HepG2 (cell line): ENCODE measurements around the gene UBE2G2. TPM values are rescaled to one million over a fixed set of nuclear protein-coding genes. Genes with fewer than 3 reads are reported as not detected.

Source experiments
- ATAC-seq: fragments of 200-7000 bp; cut with Tn5 transposase; 3 replicates; pipeline ENCODE4 v1.9.1; 2020; ENCODE audit warnings: mild to moderate bottlenecking, moderate library complexity
- BruUV-seq: library from RNA; stranded (reverse); fragments of 400-500 nt; replicated peaks from 2 replicates; lab custom pipeline; 2021; lab: Mats Ljungman, UMichigan
- CTCF ChIA-PET: fragments of 300-600 bp; formaldehyde crosslinking; extraction: SDS; loops from one replicate; lab custom pipeline; 2021; ENCODE audit warnings: low total read pairs, inconsistent platforms, low intra/inter-chr PET ratio; lab: Yijun Ruan, JAX
- POLR2A ChIA-PET: fragments of 350-600 bp; sonication (Branson Sonifier 250); formaldehyde crosslinking; loops from one replicate; lab custom pipeline; 2020; ENCODE audit warnings: antibody characterized with exemption, inconsistent platforms; lab: Yijun Ruan, JAX
- DNase-seq: peaks from one replicate; pipeline ENCODE4 v3.0.0-alpha.2; 2015; ENCODE audit warnings: low spot score
- FAIRE-seq: peaks from 3 replicates; lab custom pipeline; 2011; peaks lifted over from hg19 to GRCh38; lab: Jason Lieb, UNC
- H2AFZ ChIP-seq: one replicate; pipeline ENCODE4 v1.6.1; 2011; ENCODE audit warnings: low read length, inconsistent platforms
- H3K27ac ChIP-seq: fragments of 300-600 bp; 3 replicates; pipeline ENCODE4 v1.8.0; 2011; ENCODE audit warnings: mixed run types, mild to moderate bottlenecking, mixed read lengths, low read length, inconsistent platforms; ENCODE audit not compliant: insufficient read depth; ENCODE audit errors: extremely low read length
- H3K27me3 ChIP-seq, 2 experiments: fragments of 200-600 bp in 1 of 2; 2 replicates in 1 of 2; 3 replicates in 1 of 2; pipeline versions ENCODE4 v1.6.0 to v1.8.0; 2011; ENCODE audit warnings: low read length in 2 of 2, mild to moderate bottlenecking in 2 of 2, moderate library complexity in 2 of 2, inconsistent platforms in 1 of 2; ENCODE audit not compliant: insufficient read depth in 2 of 2, control insufficient read depth in 1 of 2
- H3K36me3 ChIP-seq, 2 experiments: fragments of 200-600 bp in 1 of 2; replicated peaks in 1 of 2; 2 replicates in 1 of 2; 3 replicates in 1 of 2; pipeline versions ENCODE4 v1.5.1 to v1.8.0; 2011; ENCODE audit warnings: low read length in 2 of 2, inconsistent platforms in 1 of 2; ENCODE audit not compliant: insufficient read depth in 2 of 2, control insufficient read depth in 1 of 2
- H3K4me1 ChIP-seq: 2 replicates; pipeline ENCODE4 v1.5.1; 2012; ENCODE audit warnings: low read length, inconsistent platforms; ENCODE audit not compliant: insufficient read depth
- H3K4me2 ChIP-seq: 2 replicates; pipeline ENCODE4 v1.6.0; 2011; ENCODE audit warnings: low read depth, low read length, inconsistent platforms
- H3K4me3 ChIP-seq, 3 experiments: fragments of 200-600 bp in 1 of 3; sonication (generic), shearing (Covaris generic) in 1 of 3; replicated peaks in 1 of 3; 2 replicates each; pipeline ENCODE4 v1.5.1; 2011 to 2016; ENCODE audit warnings: low read length in 3 of 3, inconsistent platforms in 2 of 3, low read depth in 2 of 3, mild to moderate bottlenecking in 2 of 3, control low read depth in 1 of 3, mixed read lengths in 1 of 3; ENCODE audit not compliant: insufficient read depth in 1 of 3
- H3K79me2 ChIP-seq: one replicate; pipeline ENCODE4 v1.6.1; 2011; ENCODE audit warnings: low read length, inconsistent platforms; ENCODE audit not compliant: insufficient read depth
- H3K9ac ChIP-seq: 2 replicates; pipeline ENCODE4 v1.6.0; 2011; ENCODE audit warnings: mild to moderate bottlenecking, low read depth, low read length, inconsistent platforms; ENCODE audit not compliant: insufficient read depth
- H3K9me3 ChIP-seq: 2 replicates; pipeline ENCODE4 v1.5.1; 2012; ENCODE audit warnings: mild to moderate bottlenecking, low read length
- H4K20me1 ChIP-seq: 2 replicates; pipeline ENCODE4 v1.6.0; 2011; ENCODE audit warnings: inconsistent platforms, mild to moderate bottlenecking, low read length, moderate library complexity; ENCODE audit not compliant: insufficient read depth
- CHCHD3 ChIP-seq: sonication (generic); formaldehyde crosslinking; IDR thresholded peaks from 2 replicates; pipeline ENCODE4 v1.8.0; 2022; ENCODE audit warnings: mild to moderate bottlenecking, missing genetic modification reagents, moderate library complexity
- KLF12 ChIP-seq: sonication (generic); formaldehyde crosslinking; IDR thresholded peaks from 2 replicates; pipeline ENCODE4 v1.4.0; 2020; ENCODE audit warnings: missing genetic modification reagents, borderline replicate concordance
- RFXAP ChIP-seq: sonication (generic); formaldehyde crosslinking; IDR thresholded peaks from 2 replicates; pipeline ENCODE4 v1.4.0; 2020; ENCODE audit warnings: missing genetic modification reagents, borderline replicate concordance
- ZNF367 ChIP-seq: sonication (generic); formaldehyde crosslinking; IDR thresholded peaks from 2 replicates; pipeline ENCODE4 v1.4.0; 2020; ENCODE audit warnings: missing genetic modification reagents, borderline replicate concordance
- WGBS: methylation state at CpG from one replicate; pipeline ENCODE4 v1.1.6; 2017; ENCODE audit warnings: low lambda C conversion rate; 5-methylcytosine and 5-hydroxymethylcytosine counted together
- in situ Hi-C: cut with HindIII; loops from 2 replicates; pipeline ENCODE4 v1.10.0; 2017; ENCODE audit warnings: low pct_unique_long_range_greater_than_20kb; ENCODE audit not compliant: extremely low pct_ligation_motif_present
- intact Hi-C: fragments of 100-400 bp; cut with micrococcal nuclease; formaldehyde crosslinking; loops from one replicate; pipeline ENCODE4 v1.10.0; 2022; ENCODE audit not compliant: unreplicated experiment
- polyA plus RNA-seq, 8 experiments: library from polyadenylated mRNA; depleted of rRNA in 3 of 8; stranded (reverse) in 7 of 8; unstranded in 1 of 8; fragments of >200 nt; fragmentation: Illumina TruSeq in 4 of 8; extraction: Trizol in 4 of 8; gene quantifications; 2 replicates each; pipeline versions ENCODE4 v1.2.1 to v1.2.3, GENCODE V29; 2011 to 2016; ENCODE audit warnings: low read depth in 4 of 8, missing spikeins in 1 of 8, mixed read lengths in 1 of 8; ENCODE audit not compliant: insufficient read depth in 1 of 8
- total RNA-seq, 5 experiments: library from RNA; depleted of rRNA; stranded (reverse); fragments of >200 nt; fragmentation: Illumina TruSeq; extraction: Trizol; gene quantifications; 2 replicates each; pipeline ENCODE4 v1.2.3, GENCODE V29; 2016; ENCODE audit warnings: low read depth in 1 of 5
- TF ChIP-seq, protein P1 (sequence below): sonication (generic); formaldehyde crosslinking; IDR thresholded peaks from 2 replicates; pipeline ENCODE4 v1.4.0; 2020; ENCODE audit warnings: missing genetic modification reagents
- TF ChIP-seq, protein P2 (sequence below): sonication (generic); formaldehyde crosslinking; IDR thresholded peaks from 2 replicates; pipeline ENCODE4 v1.9.0; 2021; ENCODE audit warnings: missing genetic modification reagents, borderline replicate concordance
- TF ChIP-seq, protein P3 (sequence below): sonication (generic); formaldehyde crosslinking; conservative IDR thresholded peaks from 2 replicates; pipeline ENCODE4 v1.4.0; 2020; ENCODE audit warnings: mild to moderate bottlenecking, missing genetic modification reagents, moderate library complexity

The UBE2G2 gene
- total and polyA plus RNA-seq, 2 of the 13 experiments (the other 11 are each of a cell fraction or from before 2014, with no cell fraction given): 55.4 to 92.0 TPM

GRCh38 chr21:44816761-44817505 is 15.3 kb upstream of the UBE2G2 start:
- no peak overlapping the region for H2AFZ ChIP-seq
- H3K9me3 ChIP-seq: peaks cover 4% of the 10 kb centered on the region
- in situ Hi-C loops: no loop called here
- DNase-seq: no peak
- peaks cover 9% of the 10 kb centered on the region; the same call in 1 of the 2 replicates for H4K20me1 ChIP-seq
- BruUV-seq: no TSS peak
- no peaks in the 10 kb centered on the region for H3K27me3 ChIP-seq
- peak overlapping the region; percentile 80 for H3K4me2 ChIP-seq
- peak overlapping the region; percentile 81; the same call in 1 of the 2 replicates for H3K9ac ChIP-seq
- 95% methylated on average over 55 of the region's 57 CpGs for WGBS
- CTCF ChIA-PET: no interaction called here
- intact Hi-C loops: loop anchor here (1.0 kb wide), 1 partner anchor 15 kb away; no protein-coding TSS in a partner anchor
- peaks cover 5 to 20% of the 10 kb centered on the region in 2 experiments; a peak in 4 of 5 replicates for H3K36me3 ChIP-seq
- peaks cover 46% of the 10 kb centered on the region for H3K79me2 ChIP-seq
- no peak for ATAC-seq
- H3K4me3 ChIP-seq: peak overlapping the region; percentile 54 to 88 (median 72); a peak in 5 of 6 replicates
- H3K4me1 ChIP-seq: peaks cover 34% of the 10 kb centered on the region
- FAIRE-seq: no peak
- POLR2A ChIA-PET: interaction anchor here (0.9 to 1.4 kb wide), 7 partner anchors 12 to 57 kb away, joined by 3 to 7 read pairs (median 5); partner anchors contain the start of genes PTTG1IP and UBE2G2
- peak overlapping the region; percentile 53 for H3K27ac ChIP-seq
- TF ChIP-seq, protein P1, sequence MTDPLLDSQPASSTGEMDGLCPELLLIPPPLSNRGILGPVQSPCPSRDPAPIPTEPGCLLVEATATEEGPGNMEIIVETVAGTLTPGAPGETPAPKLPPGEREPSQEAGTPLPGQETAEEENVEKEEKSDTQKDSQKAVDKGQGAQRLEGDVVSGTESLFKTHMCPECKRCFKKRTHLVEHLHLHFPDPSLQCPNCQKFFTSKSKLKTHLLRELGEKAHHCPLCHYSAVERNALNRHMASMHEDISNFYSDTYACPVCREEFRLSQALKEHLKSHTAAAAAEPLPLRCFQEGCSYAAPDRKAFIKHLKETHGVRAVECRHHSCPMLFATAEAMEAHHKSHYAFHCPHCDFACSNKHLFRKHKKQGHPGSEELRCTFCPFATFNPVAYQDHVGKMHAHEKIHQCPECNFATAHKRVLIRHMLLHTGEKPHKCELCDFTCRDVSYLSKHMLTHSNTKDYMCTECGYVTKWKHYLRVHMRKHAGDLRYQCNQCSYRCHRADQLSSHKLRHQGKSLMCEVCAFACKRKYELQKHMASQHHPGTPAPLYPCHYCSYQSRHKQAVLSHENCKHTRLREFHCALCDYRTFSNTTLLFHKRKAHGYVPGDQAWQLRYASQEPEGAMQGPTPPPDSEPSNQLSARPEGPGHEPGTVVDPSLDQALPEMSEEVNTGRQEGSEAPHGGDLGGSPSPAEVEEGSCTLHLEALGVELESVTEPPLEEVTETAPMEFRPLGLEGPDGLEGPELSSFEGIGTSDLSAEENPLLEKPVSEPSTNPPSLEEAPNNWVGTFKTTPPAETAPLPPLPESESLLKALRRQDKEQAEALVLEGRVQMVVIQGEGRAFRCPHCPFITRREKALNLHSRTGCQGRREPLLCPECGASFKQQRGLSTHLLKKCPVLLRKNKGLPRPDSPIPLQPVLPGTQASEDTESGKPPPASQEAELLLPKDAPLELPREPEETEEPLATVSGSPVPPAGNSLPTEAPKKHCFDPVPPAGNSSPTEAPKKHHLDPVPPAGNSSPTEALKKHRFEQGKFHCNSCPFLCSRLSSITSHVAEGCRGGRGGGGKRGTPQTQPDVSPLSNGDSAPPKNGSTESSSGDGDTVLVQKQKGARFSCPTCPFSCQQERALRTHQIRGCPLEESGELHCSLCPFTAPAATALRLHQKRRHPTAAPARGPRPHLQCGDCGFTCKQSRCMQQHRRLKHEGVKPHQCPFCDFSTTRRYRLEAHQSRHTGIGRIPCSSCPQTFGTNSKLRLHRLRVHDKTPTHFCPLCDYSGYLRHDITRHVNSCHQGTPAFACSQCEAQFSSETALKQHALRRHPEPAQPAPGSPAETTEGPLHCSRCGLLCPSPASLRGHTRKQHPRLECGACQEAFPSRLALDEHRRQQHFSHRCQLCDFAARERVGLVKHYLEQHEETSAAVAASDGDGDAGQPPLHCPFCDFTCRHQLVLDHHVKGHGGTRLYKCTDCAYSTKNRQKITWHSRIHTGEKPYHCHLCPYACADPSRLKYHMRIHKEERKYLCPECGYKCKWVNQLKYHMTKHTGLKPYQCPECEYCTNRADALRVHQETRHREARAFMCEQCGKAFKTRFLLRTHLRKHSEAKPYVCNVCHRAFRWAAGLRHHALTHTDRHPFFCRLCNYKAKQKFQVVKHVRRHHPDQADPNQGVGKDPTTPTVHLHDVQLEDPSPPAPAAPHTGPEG (CRISPR knock-in tag): no peak
- TF ChIP-seq RFXAP (CRISPR knock-in tag) (no peak), KLF12 (CRISPR knock-in tag) (no peak), CHCHD3 (CRISPR knock-in tag) (0 out of 2 replicates have a peak, but pooled peaks have one; percentile 0), ZNF367 (CRISPR knock-in tag) (no peak)
- TF ChIP-seq, protein P2, sequence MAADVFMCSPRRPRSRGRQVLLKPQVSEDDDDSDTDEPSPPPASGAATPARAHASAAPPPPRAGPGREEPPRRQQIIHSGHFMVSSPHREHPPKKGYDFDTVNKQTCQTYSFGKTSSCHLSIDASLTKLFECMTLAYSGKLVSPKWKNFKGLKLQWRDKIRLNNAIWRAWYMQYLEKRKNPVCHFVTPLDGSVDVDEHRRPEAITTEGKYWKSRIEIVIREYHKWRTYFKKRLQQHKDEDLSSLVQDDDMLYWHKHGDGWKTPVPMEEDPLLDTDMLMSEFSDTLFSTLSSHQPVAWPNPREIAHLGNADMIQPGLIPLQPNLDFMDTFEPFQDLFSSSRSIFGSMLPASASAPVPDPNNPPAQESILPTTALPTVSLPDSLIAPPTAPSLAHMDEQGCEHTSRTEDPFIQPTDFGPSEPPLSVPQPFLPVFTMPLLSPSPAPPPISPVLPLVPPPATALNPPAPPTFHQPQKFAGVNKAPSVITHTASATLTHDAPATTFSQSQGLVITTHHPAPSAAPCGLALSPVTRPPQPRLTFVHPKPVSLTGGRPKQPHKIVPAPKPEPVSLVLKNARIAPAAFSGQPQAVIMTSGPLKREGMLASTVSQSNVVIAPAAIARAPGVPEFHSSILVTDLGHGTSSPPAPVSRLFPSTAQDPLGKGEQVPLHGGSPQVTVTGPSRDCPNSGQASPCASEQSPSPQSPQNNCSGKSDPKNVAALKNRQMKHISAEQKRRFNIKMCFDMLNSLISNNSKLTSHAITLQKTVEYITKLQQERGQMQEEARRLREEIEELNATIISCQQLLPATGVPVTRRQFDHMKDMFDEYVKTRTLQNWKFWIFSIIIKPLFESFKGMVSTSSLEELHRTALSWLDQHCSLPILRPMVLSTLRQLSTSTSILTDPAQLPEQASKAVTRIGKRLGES: no peak
- TF ChIP-seq, protein P3, sequence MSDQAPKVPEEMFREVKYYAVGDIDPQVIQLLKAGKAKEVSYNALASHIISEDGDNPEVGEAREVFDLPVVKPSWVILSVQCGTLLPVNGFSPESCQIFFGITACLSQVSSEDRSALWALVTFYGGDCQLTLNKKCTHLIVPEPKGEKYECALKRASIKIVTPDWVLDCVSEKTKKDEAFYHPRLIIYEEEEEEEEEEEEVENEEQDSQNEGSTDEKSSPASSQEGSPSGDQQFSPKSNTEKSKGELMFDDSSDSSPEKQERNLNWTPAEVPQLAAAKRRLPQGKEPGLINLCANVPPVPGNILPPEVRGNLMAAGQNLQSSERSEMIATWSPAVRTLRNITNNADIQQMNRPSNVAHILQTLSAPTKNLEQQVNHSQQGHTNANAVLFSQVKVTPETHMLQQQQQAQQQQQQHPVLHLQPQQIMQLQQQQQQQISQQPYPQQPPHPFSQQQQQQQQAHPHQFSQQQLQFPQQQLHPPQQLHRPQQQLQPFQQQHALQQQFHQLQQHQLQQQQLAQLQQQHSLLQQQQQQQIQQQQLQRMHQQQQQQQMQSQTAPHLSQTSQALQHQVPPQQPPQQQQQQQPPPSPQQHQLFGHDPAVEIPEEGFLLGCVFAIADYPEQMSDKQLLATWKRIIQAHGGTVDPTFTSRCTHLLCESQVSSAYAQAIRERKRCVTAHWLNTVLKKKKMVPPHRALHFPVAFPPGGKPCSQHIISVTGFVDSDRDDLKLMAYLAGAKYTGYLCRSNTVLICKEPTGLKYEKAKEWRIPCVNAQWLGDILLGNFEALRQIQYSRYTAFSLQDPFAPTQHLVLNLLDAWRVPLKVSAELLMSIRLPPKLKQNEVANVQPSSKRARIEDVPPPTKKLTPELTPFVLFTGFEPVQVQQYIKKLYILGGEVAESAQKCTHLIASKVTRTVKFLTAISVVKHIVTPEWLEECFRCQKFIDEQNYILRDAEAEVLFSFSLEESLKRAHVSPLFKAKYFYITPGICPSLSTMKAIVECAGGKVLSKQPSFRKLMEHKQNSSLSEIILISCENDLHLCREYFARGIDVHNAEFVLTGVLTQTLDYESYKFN (CRISPR knock-in tag): no peak
